ENCODE measurements around the gene PRR13. TPM values are rescaled to one million over a fixed set of nuclear protein-coding genes. Genes with fewer than 3 reads are reported as not detected.

The PRR13 gene
- total and polyA plus RNA-seq, 2 of the 13 experiments (the other 11 are each of a cell fraction or from before 2014, with no cell fraction given) = 65.0 to 102 TPM

- 0 out of 2 replicates have a peak, but pooled peaks have one; percentile 32 for TF ChIP-seq MED13 (CRISPR knock-in tag; IDR thresholded peaks at IDR 0.05)
- peak; percentile 71 for TF ChIP-seq CHD2 (IDR thresholded peaks at IDR 0.05; ENCODE audit: low read depth, low read length)
- 0 out of 2 replicates have a peak, but pooled peaks have one; percentile 17 for TF ChIP-seq HOXA3 (CRISPR knock-in tag; IDR thresholded peaks at IDR 0.05)
- TF ChIP-seq ZNF678 (CRISPR knock-in tag; IDR thresholded peaks at IDR 0.05) = no peak
- TF ChIP-seq ZNF232 (CRISPR knock-in tag; IDR thresholded peaks at IDR 0.05; ENCODE audit: borderline replicate concordance) = 0 out of 2 replicates have a peak, but pooled peaks have one; percentile 32
- no peak for TF ChIP-seq ZNF24 (IDR thresholded peaks at IDR 0.05)
- TF ChIP-seq DR1 (CRISPR knock-in tag; IDR thresholded peaks at IDR 0.05) = peak; percentile 9
- no peak for TF ChIP-seq GLI4 (CRISPR knock-in tag; IDR thresholded peaks at IDR 0.05; ENCODE audit: borderline replicate concordance)
- no peak for TF ChIP-seq SP4 (CRISPR knock-in tag; IDR thresholded peaks at IDR 0.05)
- no peak for TF ChIP-seq ZNF546 (CRISPR knock-in tag; conservative IDR thresholded peaks at IDR 0.05)
- no peak for TF ChIP-seq ZNF253 (CRISPR knock-in tag; IDR thresholded peaks at IDR 0.05; ENCODE audit: borderline replicate concordance)
- TF ChIP-seq ZNF75D (CRISPR knock-in tag; IDR thresholded peaks at IDR 0.05; ENCODE audit: borderline replicate concordance) = no peak
- peak; percentile 8; the same call in 1 of the 2 replicates for TF ChIP-seq NR2F2 (IDR thresholded peaks at IDR 0.05; ENCODE audit: borderline replicate concordance, low read depth)
- no peak for TF ChIP-seq ZFP62 (CRISPR knock-in tag; IDR thresholded peaks at IDR 0.05)
- TF ChIP-seq KLF11 (CRISPR knock-in tag; IDR thresholded peaks at IDR 0.05) = no peak
- peak; percentile 36; the same call in 1 of the 2 replicates for TF ChIP-seq THRA (CRISPR knock-in tag; IDR thresholded peaks at IDR 0.05; ENCODE audit: borderline replicate concordance)
- no peak for TF ChIP-seq SOX6 (IDR thresholded peaks at IDR 0.05)
- no peak for TF ChIP-seq SOX6 (CRISPR knock-in tag; IDR thresholded peaks at IDR 0.05)
- TF ChIP-seq ZNF337 (CRISPR knock-in tag; IDR thresholded peaks at IDR 0.05; ENCODE audit: borderline replicate concordance, low read depth) = no peak
- TF ChIP-seq TSC22D2 (CRISPR knock-in tag; IDR thresholded peaks at IDR 0.05; ENCODE audit: borderline replicate concordance) = no peak
- TF ChIP-seq ZBTB44 (CRISPR knock-in tag; IDR thresholded peaks at IDR 0.05) = no peak
- no peak for TF ChIP-seq FOXA1 (IDR thresholded peaks at IDR 0.05)
- TF ChIP-seq FOXA1 (CRISPR knock-in tag; IDR thresholded peaks at IDR 0.05) = peak; percentile 32
- TF ChIP-seq ZNF777 (CRISPR knock-in tag; IDR thresholded peaks at IDR 0.05) = no peak
- 0 out of 2 replicates have a peak, but pooled peaks have one; percentile 28 for TF ChIP-seq DNMT3B (CRISPR knock-in tag; conservative IDR thresholded peaks at IDR 0.05)
- TF ChIP-seq MEIS2 (CRISPR knock-in tag; IDR thresholded peaks at IDR 0.05) = peak; percentile 58
- TF ChIP-seq HOMEZ (CRISPR knock-in tag; IDR thresholded peaks at IDR 0.05; ENCODE audit: low read depth) = 0 out of 2 replicates have a peak, but pooled peaks have one; percentile 10
- peak; percentile 78; the same call in 1 of the 2 replicates for TF ChIP-seq TEAD2 (CRISPR knock-in tag; IDR thresholded peaks at IDR 0.05)
- no peak for TF ChIP-seq ARNT (IDR thresholded peaks at IDR 0.05)
These were observed 10.9 kb downstream of the PRR13 start (continued) for GRCh38 chr12:53452159-53453077.

Data from HepG2 (cell line).